GM12874 (cell line): ENCODE data around the gene HSP90AA1.

ENCODE experiments used
- CTCF ChIP-seq: IDR thresholded peaks from 2 replicates; pipeline ENCODE4 v1.5.1; 2011; ENCODE audit warnings: low read depth, mild to moderate bottlenecking, control low read depth, low read length, moderate library complexity; ENCODE audit not compliant: insufficient read depth

The HSP90AA1 gene

GRCh38 chr14:102095871-102096568, 9.2 kb upstream of the HSP90AA1 start:
- no peak for TF ChIP-seq CTCF

GRCh38 chr14:102095231-102095870, 8.5 kb upstream of the HSP90AA1 start:
- no peak for TF ChIP-seq CTCF

- no peak for TF ChIP-seq CTCF
Observed at GRCh38 chr14:102094101-102094500, 7.3 kb upstream of the HSP90AA1 start.

- TF ChIP-seq CTCF = no peak
Observed at GRCh38 chr14:102092806-102093205, 6.0 kb upstream of the HSP90AA1 start.

GRCh38 chr14:102090713-102091112, 3.9 kb upstream of the HSP90AA1 start:
- no peak for TF ChIP-seq CTCF

GRCh38 chr14:102089621-102090343, 2.9 kb upstream of the HSP90AA1 start:
- TF ChIP-seq CTCF = no peak

- no peak for TF ChIP-seq CTCF
Observed at GRCh38 chr14:102088012-102088792, 1.4 kb upstream of the HSP90AA1 start.
